Duodenal mucosa (tissue), 2 donors: ENCODE results near the gene RASGEF1C.

Experiments used
- H3K27ac ChIP-seq: one replicate; pipeline ENCODE4 v1.7.0; 2013; ENCODE audit warnings: low read depth, low read length
- H3K27me3 ChIP-seq, 2 donors: one replicate each; pipeline ENCODE4 v1.7.0; 2013; ENCODE audit warnings: low read length in 2 of 2, control low read depth in 1 of 2; ENCODE audit not compliant: insufficient read depth in 2 of 2, control insufficient read depth in 1 of 2
- H3K36me3 ChIP-seq, 2 donors: one replicate each; pipeline ENCODE4 v1.7.0; 2013; ENCODE audit warnings: low read length in 2 of 2, control low read depth in 1 of 2; ENCODE audit not compliant: insufficient read depth in 2 of 2, control insufficient read depth in 1 of 2
- H3K4me1 ChIP-seq, 2 donors: one replicate each; pipeline ENCODE4 v1.7.0; 2013; ENCODE audit warnings: low read length in 2 of 2, control low read depth in 1 of 2; ENCODE audit not compliant: insufficient read depth in 2 of 2, control insufficient read depth in 1 of 2
- H3K4me3 ChIP-seq, 2 donors: one replicate each; pipeline ENCODE4 v1.7.0; 2013; ENCODE audit warnings: low read length in 2 of 2, low read depth in 1 of 2
- H3K9ac ChIP-seq, 2 donors: one replicate each; pipeline ENCODE4 v1.7.0; 2013; ENCODE audit warnings: low read length in 2 of 2, low read depth in 1 of 2
- H3K9me3 ChIP-seq, 2 donors: one replicate each; pipeline ENCODE4 v1.7.0; 2013; ENCODE audit warnings: low read length in 2 of 2, control low read depth in 1 of 2; ENCODE audit not compliant: control insufficient read depth in 1 of 2

RASGEF1C gene

GRCh38 chr5:180137401-180138213 lies 71.4 kb downstream of the RASGEF1C start:
- no peak overlapping the region for H3K27ac ChIP-seq
- H3K4me1 ChIP-seq = no peaks in the 10 kb centered on the region
- no peaks in the 10 kb centered on the region for H3K36me3 ChIP-seq
- no peak overlapping the region for H3K4me3 ChIP-seq
- no peaks in the 10 kb centered on the region for H3K9me3 ChIP-seq
- no peak overlapping the region for H3K9ac ChIP-seq
- H3K27me3 ChIP-seq = no peaks in the 10 kb centered on the region

GRCh38 chr5:180136630-180137381 lies 72.2 kb downstream of the RASGEF1C start:
- Histone ChIP-seq H3K27ac (no peak overlapping the region), H3K9ac (no peak overlapping the region), H3K36me3 (no peaks in the 10 kb centered on the region), H3K4me1 (no peaks in the 10 kb centered on the region), H3K9me3 (no peaks in the 10 kb centered on the region), H3K27me3 (no peaks in the 10 kb centered on the region), H3K4me3 (no peak overlapping the region)

- Histone ChIP-seq H3K27ac (no peak overlapping the region), H3K9me3 (no peaks in the 10 kb centered on the region), H3K9ac (no peak overlapping the region), H3K4me1 (no peaks in the 10 kb centered on the region), H3K36me3 (no peaks in the 10 kb centered on the region), H3K4me3 (no peak overlapping the region), H3K27me3 (no peaks in the 10 kb centered on the region)
Observed at GRCh38 chr5:180135967-180136629, 72.9 kb downstream of the RASGEF1C start.

GRCh38 chr5:180135128-180135955 lies 73.7 kb downstream of the RASGEF1C start:
- H3K4me1 ChIP-seq = no peaks in the 10 kb centered on the region
- H3K9me3 ChIP-seq = no peaks in the 10 kb centered on the region
- no peak overlapping the region for H3K9ac ChIP-seq
- no peaks in the 10 kb centered on the region for H3K36me3 ChIP-seq
- no peak overlapping the region for H3K4me3 ChIP-seq
- no peaks in the 10 kb centered on the region for H3K27me3 ChIP-seq
- H3K27ac ChIP-seq = no peak overlapping the region

- no peak overlapping the region for H3K27ac ChIP-seq
- no peaks in the 10 kb centered on the region for H3K4me1 ChIP-seq
- no peaks in the 10 kb centered on the region for H3K27me3 ChIP-seq
- H3K9me3 ChIP-seq = no peaks in the 10 kb centered on the region
- no peak overlapping the region for H3K9ac ChIP-seq
- H3K4me3 ChIP-seq = no peak overlapping the region
- H3K36me3 ChIP-seq = no peaks in the 10 kb centered on the region
Observed at GRCh38 chr5:180133971-180134508, 75.0 kb downstream of the RASGEF1C start.

GRCh38 chr5:180133551-180133950 lies 75.5 kb downstream of the RASGEF1C start:
- H3K36me3 ChIP-seq = no peaks in the 10 kb centered on the region
- H3K4me3 ChIP-seq = no peak overlapping the region
- H3K27me3 ChIP-seq = no peaks in the 10 kb centered on the region
- H3K27ac ChIP-seq = no peak overlapping the region
- H3K9me3 ChIP-seq = no peaks in the 10 kb centered on the region
- no peaks in the 10 kb centered on the region for H3K4me1 ChIP-seq
- H3K9ac ChIP-seq = no peak overlapping the region

- H3K27ac ChIP-seq = no peak overlapping the region
- H3K9ac ChIP-seq = no peak overlapping the region
- H3K4me1 ChIP-seq = no peaks in the 10 kb centered on the region
- H3K9me3 ChIP-seq = no peaks in the 10 kb centered on the region
- H3K4me3 ChIP-seq = no peak overlapping the region
- H3K36me3 ChIP-seq = no peaks in the 10 kb centered on the region
- H3K27me3 ChIP-seq = peaks cover 0 to 1% of the 10 kb centered on the region in 2 donors
Observed at GRCh38 chr5:180133060-180133459, 76.0 kb downstream of the RASGEF1C start.

- H3K4me1 ChIP-seq = no peaks in the 10 kb centered on the region
- H3K9me3 ChIP-seq = no peaks in the 10 kb centered on the region
- no peak overlapping the region for H3K4me3 ChIP-seq
- H3K36me3 ChIP-seq = no peaks in the 10 kb centered on the region
- no peak overlapping the region for H3K27ac ChIP-seq
- no peak overlapping the region for H3K9ac ChIP-seq
- H3K27me3 ChIP-seq = peaks cover 0 to 8% of the 10 kb centered on the region in 2 donors
Observed at GRCh38 chr5:180130876-180131740, 77.9 kb downstream of the RASGEF1C start.

- Histone ChIP-seq H3K27ac (no peak overlapping the region), H3K27me3 (peaks cover 0 to 8% of the 10 kb centered on the region in 2 donors), H3K4me1 (no peaks in the 10 kb centered on the region), H3K36me3 (no peaks in the 10 kb centered on the region), H3K9ac (no peak overlapping the region), H3K4me3 (no peak overlapping the region), H3K9me3 (no peaks in the 10 kb centered on the region)
Observed at GRCh38 chr5:180130291-180130869, 78.6 kb downstream of the RASGEF1C start.
